Body of pancreas (tissue), 4 donors: ENCODE results near the gene KIAA0825. TPM values are rescaled to one million over a fixed set of nuclear protein-coding genes. Genes with fewer than 3 reads are reported as not detected.

Source experiments
- ATAC-seq: fragments of 150-250 bp; one replicate; pipeline ENCODE4 v1.9.1; 2016
- DNase-seq, 4 donors: peaks; one replicate each; pipeline ENCODE4 v3.0.0-alpha.2; 2019
- H3K27ac ChIP-seq, 4 donors: fragments of 200-600 bp; sonication (generic); 1 replicate in 3 of 4; 2 replicates in 1 of 4; pipeline versions ENCODE4 v1.5.1 to v1.6.1; 2016 to 2019; ENCODE audit warnings: mild to moderate bottlenecking in 1 of 4, mixed read lengths in 1 of 4, moderate library complexity in 1 of 4
- H3K27me3 ChIP-seq, 2 donors: fragments of 200-600 bp; sonication (generic); one replicate each; pipeline ENCODE4 v1.6.0; 2016; ENCODE audit warnings: mild to moderate bottlenecking in 1 of 2
- H3K36me3 ChIP-seq, 2 donors: fragments of 200-600 bp; sonication (generic); replicated peaks in 1 of 2; 2 replicates each; pipeline ENCODE4 v1.5.1; 2016; ENCODE audit warnings: low read depth in 2 of 2; ENCODE audit not compliant: insufficient read depth in 1 of 2
- H3K4me1 ChIP-seq: fragments of 200-600 bp; sonication (generic); one replicate; pipeline ENCODE4 v1.6.0; 2016
- H3K4me3 ChIP-seq, 2 donors: fragments of 200-600 bp; sonication (generic); 1 replicate in 1 of 2; 2 replicates in 1 of 2; pipeline ENCODE4 v1.5.1; 2016 to 2019
- H3K9me3 ChIP-seq, 3 donors: fragments of 200-600 bp; sonication (generic); 1 replicate in 2 of 3; 2 replicates in 1 of 3; pipeline ENCODE4 v1.5.1; 2016
- POLR2A ChIP-seq, 3 donors: fragments of 450-650 bp; IDR thresholded peaks; one replicate each; pipeline ENCODE4 v1.6.1; 2016; ENCODE audit warnings: antibody characterized with exemption in 3 of 3, mild to moderate bottlenecking in 2 of 3
- WGBS, 2 donors: methylation state at CpG; one replicate each; pipeline ENCODE4 v1.1.5; 2017; 5-methylcytosine and 5-hydroxymethylcytosine counted together
- intact Hi-C: fragments of 100-400 bp; cut with DNase I; formaldehyde crosslinking; loops from one replicate; pipeline ENCODE4 v1.15.1; 2023
- total RNA-seq, 2 donors: library from RNA; depleted of rRNA; stranded (reverse); fragments of >200 nt; gene quantifications; one replicate each; pipeline ENCODE4 v1.1.0, GENCODE V29; 2016
- TF ChIP-seq, protein P1 (sequence below), 7 experiments: fragments of 450-650 bp in 4 of 7; fragments of 200-600 bp in 3 of 7; sonication (generic) in 3 of 7; IDR thresholded peaks; one replicate each; pipeline ENCODE4 v1.5.1; 2016 to 2019; ENCODE audit warnings: antibody characterized with exemption in 7 of 7

Gene KIAA0825
- total RNA-seq, 2 donors from 2014 or later: 5.7 to 6.6 TPM

DNA sequence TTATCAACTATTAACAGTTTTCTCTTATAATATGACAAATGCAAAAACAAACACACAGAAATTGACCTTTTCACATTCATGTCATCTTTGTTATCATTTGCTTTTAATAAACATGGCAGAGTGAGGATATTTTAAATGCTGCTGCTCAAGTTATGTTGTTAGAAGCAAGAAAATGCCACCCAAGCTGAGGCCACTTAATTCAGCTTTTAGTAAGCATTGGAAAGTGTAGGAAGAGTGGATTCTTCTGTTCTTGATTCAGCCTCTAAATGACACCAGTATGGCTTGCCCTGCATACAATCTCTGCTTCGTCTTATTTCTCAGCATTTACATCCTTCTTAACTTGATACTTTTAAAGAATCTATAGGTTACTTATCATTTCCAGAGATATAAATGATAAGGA is 456.6 kb downstream of the KIAA0825 start:
- Histone ChIP-seq H3K27me3 (no peaks in the 10 kb centered on the region), H3K36me3 (no peaks in the 10 kb centered on the region), H3K9me3 (no peaks in the 10 kb centered on the region), H3K27ac (no peak overlapping the region), H3K4me3 (no peak overlapping the region), H3K4me1 (no peaks in the 10 kb centered on the region)
- no peak for DNase-seq
- no peak for ATAC-seq
- 76 to 84% methylated on average over 1 of the region's 1 CpG for WGBS, 2 donors
- TF ChIP-seq, protein P1, sequence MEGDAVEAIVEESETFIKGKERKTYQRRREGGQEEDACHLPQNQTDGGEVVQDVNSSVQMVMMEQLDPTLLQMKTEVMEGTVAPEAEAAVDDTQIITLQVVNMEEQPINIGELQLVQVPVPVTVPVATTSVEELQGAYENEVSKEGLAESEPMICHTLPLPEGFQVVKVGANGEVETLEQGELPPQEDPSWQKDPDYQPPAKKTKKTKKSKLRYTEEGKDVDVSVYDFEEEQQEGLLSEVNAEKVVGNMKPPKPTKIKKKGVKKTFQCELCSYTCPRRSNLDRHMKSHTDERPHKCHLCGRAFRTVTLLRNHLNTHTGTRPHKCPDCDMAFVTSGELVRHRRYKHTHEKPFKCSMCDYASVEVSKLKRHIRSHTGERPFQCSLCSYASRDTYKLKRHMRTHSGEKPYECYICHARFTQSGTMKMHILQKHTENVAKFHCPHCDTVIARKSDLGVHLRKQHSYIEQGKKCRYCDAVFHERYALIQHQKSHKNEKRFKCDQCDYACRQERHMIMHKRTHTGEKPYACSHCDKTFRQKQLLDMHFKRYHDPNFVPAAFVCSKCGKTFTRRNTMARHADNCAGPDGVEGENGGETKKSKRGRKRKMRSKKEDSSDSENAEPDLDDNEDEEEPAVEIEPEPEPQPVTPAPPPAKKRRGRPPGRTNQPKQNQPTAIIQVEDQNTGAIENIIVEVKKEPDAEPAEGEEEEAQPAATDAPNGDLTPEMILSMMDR (IDR thresholded peaks at IDR 0.05): no peak
- TF ChIP-seq POLR2A (IDR thresholded peaks at IDR 0.05): no peak
- intact Hi-C loops: no loop called here

DNA sequence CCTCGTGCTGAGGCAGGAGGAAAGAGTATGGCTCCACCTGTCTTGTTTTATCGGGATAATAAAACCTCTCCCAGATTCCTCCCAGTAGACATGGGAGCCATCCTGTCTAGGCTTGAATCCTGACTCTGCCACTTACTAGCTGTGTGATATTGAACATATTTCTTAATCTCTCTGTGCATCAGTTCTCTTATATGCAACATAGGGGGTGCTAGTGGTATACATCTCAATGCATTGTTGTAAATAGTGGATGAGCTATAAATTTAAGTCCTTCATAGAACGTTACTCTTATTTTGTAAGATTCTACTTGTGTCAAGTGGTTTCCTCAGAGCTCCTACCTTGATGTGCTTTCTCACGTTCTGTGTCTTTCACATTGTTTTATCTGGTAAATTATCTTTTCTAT is 459.3 kb downstream of the KIAA0825 start:
- Histone ChIP-seq H3K27ac (no peak overlapping the region), H3K9me3 (no peaks in the 10 kb centered on the region), H3K27me3 (no peaks in the 10 kb centered on the region), H3K4me1 (no peaks in the 10 kb centered on the region), H3K36me3 (no peaks in the 10 kb centered on the region), H3K4me3 (no peak overlapping the region)
- WGBS, 2 donors: 83 to 85% methylated on average over 4 of the region's 4 CpGs
- intact Hi-C loops: no loop called here
- ATAC-seq (no peak), DNase-seq (no peak)
- TF ChIP-seq, protein P1 (IDR thresholded peaks at IDR 0.05): no peak
- no peak for TF ChIP-seq POLR2A (IDR thresholded peaks at IDR 0.05)

DNA sequence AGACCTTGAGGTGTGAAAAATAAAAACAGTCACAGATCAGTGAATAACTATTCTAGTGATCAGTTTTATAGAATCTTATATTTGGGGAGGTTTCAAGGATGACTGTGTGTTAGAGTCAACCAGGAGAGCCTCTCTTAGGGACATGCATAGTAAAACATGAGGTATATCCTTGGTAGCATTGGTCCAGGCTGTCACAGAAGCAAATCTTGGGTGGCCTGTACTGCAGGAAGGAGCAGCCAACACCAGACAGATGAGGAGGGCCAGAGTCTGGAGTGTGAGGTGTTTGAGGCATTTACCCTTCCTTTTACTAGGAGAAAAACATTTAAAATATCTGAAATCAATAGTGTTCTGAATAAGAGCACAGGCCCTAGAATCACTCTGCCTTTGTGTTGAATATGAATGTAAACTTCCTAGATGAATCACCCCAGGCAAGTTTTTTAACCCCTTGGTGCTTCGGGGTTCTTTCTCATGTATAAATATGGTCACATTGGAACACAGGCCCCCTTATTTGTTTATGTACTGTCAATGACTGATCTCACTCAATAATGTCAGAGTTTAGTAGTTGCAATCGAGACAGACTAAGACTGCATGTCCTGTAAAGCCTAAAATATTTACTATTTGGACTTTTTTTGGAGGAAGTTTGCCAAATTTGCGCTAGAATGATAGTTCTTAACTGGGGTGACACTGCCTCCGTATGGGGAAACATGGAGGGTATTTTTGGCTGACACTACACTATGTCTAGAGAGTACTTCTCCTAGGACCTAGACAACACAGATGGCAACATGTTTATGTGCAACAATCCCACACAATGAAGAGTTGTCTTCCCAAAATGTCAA is 460.5 kb downstream of the KIAA0825 start:
- no peak for TF ChIP-seq POLR2A (IDR thresholded peaks at IDR 0.05)
- TF ChIP-seq, protein P1 (IDR thresholded peaks at IDR 0.05): no peak

DNA sequence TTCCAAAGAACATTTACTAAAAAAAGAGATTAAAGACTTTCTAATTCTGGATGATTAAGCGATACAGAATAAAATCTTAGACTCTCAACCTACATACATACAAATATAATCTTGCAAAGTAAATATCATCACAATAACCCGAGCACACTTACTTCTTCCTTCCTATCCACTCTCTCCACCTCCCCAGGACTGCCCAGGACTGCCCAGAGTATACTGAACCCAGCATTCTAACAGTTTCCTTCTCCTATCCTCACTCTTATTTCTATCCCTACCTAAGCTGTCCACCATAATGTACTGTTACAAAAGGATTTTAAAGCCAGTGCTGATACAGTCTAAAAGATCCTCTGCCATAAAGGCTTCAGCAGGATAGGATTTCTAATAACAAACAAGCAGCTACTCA is 463.7 kb downstream of the KIAA0825 start:
- no peak for DNase-seq
- no peak for ATAC-seq
- no peaks in the 10 kb centered on the region for H3K4me1 ChIP-seq
- intact Hi-C loops: no loop called here
- TF ChIP-seq POLR2A (IDR thresholded peaks at IDR 0.05): no peak
- TF ChIP-seq, protein P1 (IDR thresholded peaks at IDR 0.05): no peak
- 76 to 77% methylated on average over 2 of the region's 2 CpGs for WGBS, 2 donors
- H3K4me3 ChIP-seq: no peak overlapping the region
- no peaks in the 10 kb centered on the region for H3K36me3 ChIP-seq
- no peaks in the 10 kb centered on the region for H3K9me3 ChIP-seq
- H3K27ac ChIP-seq: no peak overlapping the region
- H3K27me3 ChIP-seq: no peaks in the 10 kb centered on the region

More for the DNA sequence above, 460.5 kb downstream of the KIAA0825 start:
- no peak overlapping the region for H3K4me3 ChIP-seq
- H3K36me3 ChIP-seq: no peaks in the 10 kb centered on the region
- H3K9me3 ChIP-seq: no peaks in the 10 kb centered on the region
- no peak for ATAC-seq
- WGBS, 2 donors: 52 to 59% methylated on average over 4 of the region's 4 CpGs
- H3K4me1 ChIP-seq: no peaks in the 10 kb centered on the region
- intact Hi-C loops: no loop called here
- no peak for DNase-seq
- no peaks in the 10 kb centered on the region for H3K27me3 ChIP-seq
- H3K27ac ChIP-seq: no peak overlapping the region
